GM12878 (cell line): Measurements from ENCODE around the gene XPO1. TPM values are rescaled to one million over a fixed set of nuclear protein-coding genes. Genes with fewer than 3 reads are reported as not detected.

Experiments used
- ATAC-seq: fragments of 200-7000 bp; cut with Tn5 transposase; 3 replicates; pipeline ENCODE4 v1.9.1; 2020; ENCODE audit warnings: mild to moderate bottlenecking, moderate library complexity
- BruUV-seq: library from RNA; stranded (reverse); fragments of 400-500 nt; replicated peaks from 2 replicates; lab custom pipeline; 2021; lab: Mats Ljungman, UMichigan
- CTCF ChIA-PET: fragments of 300-600 bp; sonication (Branson Sonifier 250); formaldehyde crosslinking; extraction: SDS; loops from one replicate; lab custom pipeline; 2021; ENCODE audit warnings: inconsistent platforms; lab: Yijun Ruan, JAX
- POLR2A ChIA-PET: fragments of 350-600 bp; formaldehyde crosslinking; extraction: SDS; loops from one replicate; lab custom pipeline; 2021; ENCODE audit warnings: inconsistent platforms; lab: Charles Lee
- RAD21 ChIA-PET: fragments of 300-600 bp; sonication (Branson Sonifier 250); formaldehyde crosslinking; loops from one replicate; lab custom pipeline; 2023; ENCODE audit warnings: antibody characterized with exemption; ENCODE audit not compliant: unreplicated experiment; lab: Charles Lee
- SMC1A ChIA-PET: fragments of 300-600 bp; sonication (Branson Sonifier 250); formaldehyde crosslinking; loops from one replicate; lab custom pipeline; 2023; ENCODE audit not compliant: unreplicated experiment, uncharacterized antibody; lab: Charles Lee
- DNase-seq: peaks from one replicate; pipeline ENCODE4 v3.0.0-alpha.2; 2011; ENCODE audit warnings: low read depth, low spot score
- FAIRE-seq: peaks from 3 replicates; lab custom pipeline; 2011; peaks lifted over from hg19 to GRCh38; lab: Jason Lieb, UNC
- H2AFZ ChIP-seq: 2 replicates; pipeline ENCODE4 v1.6.0; 2011; ENCODE audit warnings: low read depth, low read length, control low read depth; ENCODE audit not compliant: control insufficient read depth
- H3K27ac ChIP-seq: 2 replicates; pipeline ENCODE4 v1.5.1; 2011; ENCODE audit warnings: control low read depth; ENCODE audit not compliant: control insufficient read depth, insufficient read depth
- H3K27me3 ChIP-seq, 2 experiments: replicated peaks in 1 of 2; 2 replicates each; pipeline versions ENCODE4 v1.6.0 to v1.6.1; 2011; ENCODE audit warnings: low read length in 1 of 2; ENCODE audit not compliant: control insufficient read depth in 2 of 2, insufficient read depth in 2 of 2
- H3K36me3 ChIP-seq, 2 experiments: 2 replicates each; pipeline ENCODE4 v1.5.1; 2011; ENCODE audit warnings: low read length in 1 of 2; ENCODE audit not compliant: control insufficient read depth in 2 of 2, insufficient read depth in 2 of 2
- H3K4me1 ChIP-seq: 2 replicates; pipeline ENCODE4 v1.6.1; 2011; ENCODE audit warnings: mild to moderate bottlenecking, low read length, moderate library complexity, mixed read lengths; ENCODE audit not compliant: control insufficient read depth, insufficient read depth
- H3K4me2 ChIP-seq: 2 replicates; pipeline ENCODE4 v1.6.0; 2011; ENCODE audit warnings: control low read depth; ENCODE audit not compliant: control insufficient read depth, insufficient read depth
- H3K4me3 ChIP-seq: fragments of 200-600 bp; sonication (generic); 2 replicates; pipeline ENCODE4 v1.5.1; 2016
- H3K79me2 ChIP-seq: 2 replicates; pipeline ENCODE4 v1.6.0; 2011; ENCODE audit warnings: low read length; ENCODE audit not compliant: control insufficient read depth, insufficient read depth
- H3K9ac ChIP-seq: 2 replicates; pipeline ENCODE4 v1.8.0; 2011; ENCODE audit warnings: low read length, control low read depth, mixed read lengths; ENCODE audit not compliant: control insufficient read depth, insufficient read depth
- H3K9me3 ChIP-seq: replicated peaks from 3 replicates; pipeline ENCODE4 v1.5.1; 2011; ENCODE audit warnings: mild to moderate bottlenecking, low read length; ENCODE audit not compliant: control insufficient read depth, insufficient read depth
- H4K20me1 ChIP-seq: 2 replicates; pipeline ENCODE4 v1.6.0; 2011; ENCODE audit not compliant: control insufficient read depth, insufficient read depth
- CTCF ChIP-seq, 3 experiments: IDR thresholded peaks in 2 of 3; conservative IDR thresholded peaks in 1 of 3; 2 replicates each; pipeline ENCODE4 v1.5.1; 2011; ENCODE audit warnings: low read depth in 3 of 3, low read length in 3 of 3, mild to moderate bottlenecking in 3 of 3, control low read depth in 2 of 3, moderate library complexity in 2 of 3, inconsistent platforms in 1 of 3, mixed read lengths in 1 of 3; ENCODE audit not compliant: control insufficient read depth in 2 of 3, insufficient read depth in 1 of 3; ENCODE audit errors: extremely low read depth in 1 of 3
- JUND ChIP-seq: IDR thresholded peaks from 2 replicates; pipeline ENCODE4 v1.6.1; 2012; ENCODE audit warnings: low read depth, mild to moderate bottlenecking, low read length, improper control_type of control experiment, moderate library complexity
- NFIC ChIP-seq: IDR thresholded peaks from 2 replicates; pipeline ENCODE4 v1.6.1; 2012; ENCODE audit warnings: low read depth, mild to moderate bottlenecking, inconsistent platforms, low read length, moderate library complexity
- RAD51 ChIP-seq: fragments of 450-650 bp; IDR thresholded peaks from 2 replicates; pipeline ENCODE4 v1.6.1; 2016; ENCODE audit warnings: moderate library complexity, mild to moderate bottlenecking, inconsistent platforms
- SMAD5 ChIP-seq: IDR thresholded peaks from 2 replicates; pipeline ENCODE4 v1.6.1; 2016; ENCODE audit warnings: antibody characterized with exemption, low read depth
- TCF12 ChIP-seq: IDR thresholded peaks from 2 replicates; pipeline ENCODE4 v1.6.1; 2011; ENCODE audit warnings: low read depth, mild to moderate bottlenecking, low read length
- ZNF622 ChIP-seq: fragments of 450-650 bp; IDR thresholded peaks from 2 replicates; pipeline ENCODE4 v1.6.1; 2017; ENCODE audit warnings: mild to moderate bottlenecking, inconsistent platforms
- ZSCAN29 ChIP-seq: fragments of 450-650 bp; IDR thresholded peaks from 2 replicates; pipeline ENCODE4 v1.6.1; 2017; ENCODE audit warnings: mild to moderate bottlenecking, moderate library complexity
- WGBS: methylation state at CpG from one replicate; pipeline ENCODE4 v1.1.6; 2016; ENCODE audit warnings: low lambda C conversion rate; ENCODE audit not compliant: insufficient replicate concordance, insufficient coverage; ENCODE audit errors: missing lambda C conversion rate; 5-methylcytosine and 5-hydroxymethylcytosine counted together
- in situ Hi-C: fragments of 300-500 bp; cut with MboI; formaldehyde crosslinking; loops from 9 replicates; pipeline ENCODE4 v1.14.3; 2018; ENCODE audit warnings: mixed read lengths
- intact Hi-C: fragments of 100-400 bp; cut with micrococcal nuclease; formaldehyde crosslinking; loops from one replicate; pipeline ENCODE4 v1.14.2; 2022; ENCODE audit not compliant: unreplicated experiment
- polyA plus RNA-seq, 11 experiments: library from polyadenylated mRNA; depleted of rRNA in 4 of 11; unstranded in 6 of 11; stranded (reverse) in 5 of 11; fragments of >200 nt; fragmentation: Nextera tagmentation in 4 of 11; fragmentation: Illumina TruSeq in 1 of 11; extraction: Ambion mirVana in 4 of 11; extraction: Trizol in 1 of 11; gene quantifications; 1 replicate in 1 of 11; 2 replicates in 10 of 11; pipeline versions ENCODE4 v1.2.1 to v1.2.3, GENCODE V29; 2011 to 2016; ENCODE audit warnings: inconsistent platforms in 2 of 11, missing spikeins in 2 of 11, low read depth in 1 of 11
- total RNA-seq, 4 experiments: library from RNA; depleted of rRNA in 3 of 4; stranded (reverse); fragments of >200 nt in 3 of 4; fragmentation: Illumina TruSeq in 1 of 4; extraction: Trizol in 1 of 4; gene quantifications; 2 replicates each; pipeline versions ENCODE4 v1.2.1 to v1.2.3, GENCODE V29; 2013 to 2021

Gene XPO1
- total and polyA plus RNA-seq, 10 of the 15 experiments (the other 5 are each of a cell fraction or from before 2014, with no cell fraction given): 57.3 to 216 (median 153) TPM

- 31% methylated on average over 5 of the region's 5 CpGs for WGBS
- ChIA-PET SMC1A (interaction anchor here (0.6 to 2.0 kb wide), 4 partner anchors 10 to 108 kb away, joined by 3 to 7 read pairs (median 3); no protein-coding TSS in a partner anchor), RAD21 (interaction anchor here (0.9 to 1.1 kb wide), 2 partner anchors 12 to 108 kb away, joined by 3 read pairs; partner anchors contain the start of gene XPO1), CTCF (interaction anchor here (1.1 kb wide), 2 partner anchors 16 to 108 kb away, joined by 3 read pairs; no protein-coding TSS in a partner anchor)
- FAIRE-seq: no peak
- no peak overlapping the region for H2AFZ ChIP-seq
- no peaks in the 10 kb centered on the region for H3K9me3 ChIP-seq
- intact Hi-C loops: no loop called here
- TF ChIP-seq RAD51 (no peak), JUND (no peak), SMAD5 (no peak), TCF12 (no peak), ZNF622 (no peak), CTCF (IDR thresholded peaks at IDR 0.05 in 2 of 3, conservative IDR thresholded peaks at IDR 0.05 in 1 of 3; ENCODE audit: control insufficient read depth in 2 of 3, extremely low read depth in 1 of 3, insufficient read depth in 1 of 3, low read depth in 3 of 3, low read length in 3 of 3) (no peak), ZSCAN29 (no peak), NFIC (no peak)
- TF ChIP-seq, all 136 proteins: peak for 0
- POLR2A ChIA-PET: interaction anchor here (0.6 kb wide), 1 partner anchor 67 kb away, joined by 4 read pairs; no protein-coding TSS in a partner anchor
- BruUV-seq: no TSS peak
- Histone ChIP-seq H4K20me1 (no peaks in the 10 kb centered on the region), H3K4me2 (no peak overlapping the region), H3K79me2 (no peaks in the 10 kb centered on the region), H3K36me3 (no peaks in the 10 kb centered on the region), H3K27me3 (no peaks in the 10 kb centered on the region), H3K27ac (no peak overlapping the region), H3K4me3 (no peak overlapping the region), H3K4me1 (no peaks in the 10 kb centered on the region), H3K9ac (no peak overlapping the region)
- DNase-seq: no peak
- no peak for ATAC-seq
- in situ Hi-C loops: no loop called here
These were observed 12.4 kb upstream of the XPO1 start for GRCh38 chr2:61550375-61551209.
